Endothelial cell of umbilical vein (primary cell): ENCODE measurements around the gene TBL2. TPM values are rescaled to one million over a fixed set of nuclear protein-coding genes. Genes with fewer than 3 reads are reported as not detected.

ENCODE experiments used
- BruUV-seq: library from RNA; stranded (reverse); fragments of 400-500 nt; replicated peaks from 2 replicates; lab custom pipeline; 2021; lab: Mats Ljungman, UMichigan
- CTCF ChIA-PET: fragments of 300-600, 350-600 bp; sonication (Branson Sonifier 250); formaldehyde crosslinking; loops from one replicate; lab custom pipeline; 2021; ENCODE audit warnings: antibody characterized with exemption, inconsistent platforms; lab: Charles Lee
- POLR2A ChIA-PET: fragments of 300-600, 350-600 bp; sonication (Branson Sonifier 250); formaldehyde crosslinking; loops from one replicate; lab custom pipeline; 2021; ENCODE audit warnings: antibody characterized with exemption, inconsistent platforms; lab: Charles Lee
- DNase-seq: peaks from one replicate; pipeline ENCODE4 v3.0.0-alpha.2; 2011; ENCODE audit warnings: low read depth, low spot score
- FAIRE-seq: peaks from 2 replicates; lab custom pipeline; 2011; peaks lifted over from hg19 to GRCh38; lab: Jason Lieb, UNC
- H2AFZ ChIP-seq: 2 replicates; pipeline ENCODE4 v1.6.0; 2012; ENCODE audit warnings: low read depth, low read length, control low read depth, inconsistent platforms
- H3K27ac ChIP-seq: 2 replicates; pipeline ENCODE4 v1.5.1; 2011; ENCODE audit warnings: low read depth, mild to moderate bottlenecking, control low read depth, low read length, moderate library complexity; ENCODE audit not compliant: insufficient read depth
- H3K27me3 ChIP-seq, 2 experiments: 2 replicates each; pipeline versions ENCODE4 v1.6.0 to v1.6.1; 2011; ENCODE audit warnings: low read length in 2 of 2, mixed read lengths in 1 of 2; ENCODE audit not compliant: control insufficient read depth in 2 of 2, insufficient read depth in 2 of 2
- H3K36me3 ChIP-seq, 2 experiments: 2 replicates in 1 of 2; 3 replicates in 1 of 2; pipeline ENCODE4 v1.5.1; 2011; ENCODE audit warnings: low read length in 2 of 2, mild to moderate bottlenecking in 1 of 2, moderate library complexity in 1 of 2; ENCODE audit not compliant: control insufficient read depth in 2 of 2, insufficient read depth in 2 of 2; ENCODE audit errors: extremely low read depth in 1 of 2
- H3K4me1 ChIP-seq: 3 replicates; pipeline ENCODE4 v1.5.1; 2011; ENCODE audit warnings: mild to moderate bottlenecking, low read length; ENCODE audit not compliant: control insufficient read depth, insufficient read depth; ENCODE audit errors: extremely low read depth
- H3K4me2 ChIP-seq: 2 replicates; pipeline ENCODE4 v1.6.1; 2011; ENCODE audit warnings: low read length, control low read depth, mixed read lengths; ENCODE audit not compliant: insufficient read depth
- H3K4me3 ChIP-seq, 3 experiments: fragments of 200-600 bp in 1 of 3; sonication (generic), shearing (Covaris generic) in 1 of 3; replicated peaks in 1 of 3; 2 replicates each; pipeline ENCODE4 v1.5.1; 2011 to 2016; ENCODE audit warnings: control low read depth in 3 of 3, low read length in 3 of 3, mild to moderate bottlenecking in 2 of 3, inconsistent platforms in 1 of 3, low read depth in 1 of 3, moderate library complexity in 1 of 3; ENCODE audit not compliant: insufficient read depth in 1 of 3
- H3K79me2 ChIP-seq: 2 replicates; pipeline ENCODE4 v1.6.0; 2012; ENCODE audit warnings: low read length, inconsistent platforms; ENCODE audit not compliant: control insufficient read depth, insufficient read depth
- H3K9ac ChIP-seq: replicated peaks from 2 replicates; pipeline ENCODE3; 2011; ENCODE audit warnings: low read length, control low read depth; ENCODE audit not compliant: insufficient read depth; ENCODE audit errors: extremely low read depth
- H3K9me1 ChIP-seq: replicated peaks from 3 replicates; pipeline ENCODE4 v1.6.0; 2011; ENCODE audit warnings: mild to moderate bottlenecking, low read length; ENCODE audit not compliant: control insufficient read depth, insufficient read depth; ENCODE audit errors: extremely low read depth
- H3K9me3 ChIP-seq: replicated peaks from 2 replicates; pipeline ENCODE4 v1.5.1; 2012; ENCODE audit warnings: low read length, inconsistent platforms; ENCODE audit not compliant: control insufficient read depth, insufficient read depth
- H4K20me1 ChIP-seq: replicated peaks from 2 replicates; pipeline ENCODE3; 2011; ENCODE audit warnings: mild to moderate bottlenecking, low read length; ENCODE audit not compliant: control insufficient read depth, insufficient read depth; ENCODE audit errors: extremely low read depth
- EZH2 ChIP-seq: IDR thresholded peaks from 2 replicates; pipeline ENCODE4 v1.6.1; 2012; ENCODE audit warnings: borderline replicate concordance, low read depth, mild to moderate bottlenecking, moderate library complexity, low read length, inconsistent platforms; ENCODE audit not compliant: severe bottlenecking
- FOS ChIP-seq: IDR thresholded peaks from 2 replicates; pipeline ENCODE4 v1.6.1; 2011; ENCODE audit warnings: mild to moderate bottlenecking, low read length, moderate library complexity, borderline replicate concordance; ENCODE audit not compliant: insufficient read depth
- GATA2 ChIP-seq: IDR thresholded peaks from 2 replicates; pipeline ENCODE4 v1.7.0; 2011; ENCODE audit warnings: low read depth, mild to moderate bottlenecking, moderate library complexity, mixed read lengths, low read length; ENCODE audit not compliant: insufficient read length, insufficient read depth
- JUN ChIP-seq: IDR thresholded peaks from 2 replicates; pipeline ENCODE4 v1.6.1; 2011; ENCODE audit warnings: borderline replicate concordance, low read depth; ENCODE audit not compliant: insufficient read length, insufficient read depth
- MYC ChIP-seq: IDR thresholded peaks from one replicate; pipeline ENCODE4 v1.6.1; 2011; ENCODE audit warnings: mild to moderate bottlenecking, low read depth, low read length
- POLR2A ChIP-seq: IDR thresholded peaks from 2 replicates; pipeline ENCODE4 v1.6.1; 2012; ENCODE audit warnings: low read depth, mild to moderate bottlenecking, control low read depth, low read length
- POLR2AphosphoS5 ChIP-seq: IDR thresholded peaks from 2 replicates; pipeline ENCODE4 v1.6.1; 2012; ENCODE audit warnings: low read depth, mild to moderate bottlenecking, control low read depth, low read length, moderate library complexity; ENCODE audit not compliant: insufficient read depth
- dilution Hi-C: fragments of 300-500 bp; cut with MboI; formaldehyde crosslinking; loops from one replicate; pipeline ENCODE4 v1.15.0; 2019; ENCODE audit warnings: low sequenced_read_pairs; ENCODE audit not compliant: extremely low pct_ligation_motif_present
- intact Hi-C: fragments of 100-400 bp; cut with micrococcal nuclease; formaldehyde crosslinking; loops from one replicate; pipeline ENCODE4 v1.10.0; 2022
- polyA plus RNA-seq, 4 experiments: library from polyadenylated mRNA; depleted of rRNA in 3 of 4; stranded (reverse) in 3 of 4; unstranded in 1 of 4; fragments of >200 nt; gene quantifications; 2 replicates each; pipeline versions ENCODE4 v1.2.1 to v1.2.3, GENCODE V29; 2011 to 2012; ENCODE audit warnings: missing spikeins in 1 of 4
- total RNA-seq: library from RNA; stranded (reverse); gene quantifications from 2 replicates; pipeline ENCODE4 v1.2.3, GENCODE V29; 2021
- TF ChIP-seq, protein P1 (sequence below): IDR thresholded peaks from 2 replicates; pipeline ENCODE4 v1.6.1; 2011; ENCODE audit not compliant: insufficient read depth, insufficient read length
- TF ChIP-seq, protein P2 (sequence below), 2 donors: IDR thresholded peaks; 1 replicate in 1 of 2; 2 replicates in 1 of 2; pipeline ENCODE4 v1.5.1; 2011; ENCODE audit warnings: low read length in 2 of 2, mild to moderate bottlenecking in 2 of 2, moderate library complexity in 2 of 2, control low read depth in 1 of 2, inconsistent platforms in 1 of 2, low read depth in 1 of 2; ENCODE audit not compliant: insufficient read depth in 1 of 2; ENCODE audit errors: extremely low read depth in 1 of 2

Gene TBL2
- total and polyA plus RNA-seq, 2 donors (not counting 3 experiments of a cell fraction or from before 2014, with no cell fraction given): 38.6 to 48.4 TPM

DNA sequence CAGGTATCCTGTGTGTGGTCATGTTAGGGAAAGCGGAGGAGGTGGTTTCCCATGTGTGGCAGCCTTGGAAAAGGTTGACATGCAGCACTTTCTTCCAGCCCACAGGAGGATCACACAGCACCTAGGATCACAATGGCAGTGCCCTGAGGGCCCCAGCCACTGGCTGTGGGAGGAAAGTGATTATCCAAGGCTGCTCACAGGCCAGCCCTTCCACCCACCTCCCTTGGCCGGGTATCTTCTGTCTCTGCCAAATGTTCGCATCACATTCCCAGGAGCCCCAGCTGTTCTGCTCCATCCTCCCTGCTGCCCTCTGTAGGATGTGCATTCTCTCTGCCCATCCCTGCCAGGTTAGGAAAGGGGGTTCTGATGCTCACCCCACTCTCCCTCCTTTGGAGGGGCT is 48.4 kb upstream of the TBL2 start:
- intact Hi-C loops: loop anchor here (5.0 kb wide), 1 partner anchor 40 kb away; the partner anchor contains the start of gene VPS37D
- Histone ChIP-seq H3K9me1 (no peaks in the 10 kb centered on the region), H3K9ac (no peak overlapping the region), H3K27me3 (peaks cover 25 to 39% of the 10 kb centered on the region in 2 experiments), H3K79me2 (no peaks in the 10 kb centered on the region), H3K4me1 (peaks cover 3% of the 10 kb centered on the region), H2AFZ (no peak overlapping the region), H3K36me3 (no peaks in the 10 kb centered on the region), H3K27ac (no peak overlapping the region), H4K20me1 (no peaks in the 10 kb centered on the region), H3K4me3 (no peak overlapping the region), H3K4me2 (no peak overlapping the region), H3K9me3 (no peaks in the 10 kb centered on the region)
- DNase-seq: no peak
- dilution Hi-C loops: no loop called here
- TF ChIP-seq JUN (no peak), POLR2A (no peak), MYC (no peak), GATA2 (no peak), POLR2AphosphoS5 (no peak), EZH2 (no peak), FOS (no peak)
- TF ChIP-seq, protein P1, sequence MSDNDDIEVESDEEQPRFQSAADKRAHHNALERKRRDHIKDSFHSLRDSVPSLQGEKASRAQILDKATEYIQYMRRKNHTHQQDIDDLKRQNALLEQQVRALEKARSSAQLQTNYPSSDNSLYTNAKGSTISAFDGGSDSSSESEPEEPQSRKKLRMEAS: no peak
- TF ChIP-seq, protein P2, sequence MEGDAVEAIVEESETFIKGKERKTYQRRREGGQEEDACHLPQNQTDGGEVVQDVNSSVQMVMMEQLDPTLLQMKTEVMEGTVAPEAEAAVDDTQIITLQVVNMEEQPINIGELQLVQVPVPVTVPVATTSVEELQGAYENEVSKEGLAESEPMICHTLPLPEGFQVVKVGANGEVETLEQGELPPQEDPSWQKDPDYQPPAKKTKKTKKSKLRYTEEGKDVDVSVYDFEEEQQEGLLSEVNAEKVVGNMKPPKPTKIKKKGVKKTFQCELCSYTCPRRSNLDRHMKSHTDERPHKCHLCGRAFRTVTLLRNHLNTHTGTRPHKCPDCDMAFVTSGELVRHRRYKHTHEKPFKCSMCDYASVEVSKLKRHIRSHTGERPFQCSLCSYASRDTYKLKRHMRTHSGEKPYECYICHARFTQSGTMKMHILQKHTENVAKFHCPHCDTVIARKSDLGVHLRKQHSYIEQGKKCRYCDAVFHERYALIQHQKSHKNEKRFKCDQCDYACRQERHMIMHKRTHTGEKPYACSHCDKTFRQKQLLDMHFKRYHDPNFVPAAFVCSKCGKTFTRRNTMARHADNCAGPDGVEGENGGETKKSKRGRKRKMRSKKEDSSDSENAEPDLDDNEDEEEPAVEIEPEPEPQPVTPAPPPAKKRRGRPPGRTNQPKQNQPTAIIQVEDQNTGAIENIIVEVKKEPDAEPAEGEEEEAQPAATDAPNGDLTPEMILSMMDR (IDR thresholded peaks at IDR 0.05; ENCODE audit: extremely low read depth in 1 of 2, insufficient read depth in 1 of 2, low read depth in 1 of 2, low read length in 2 of 2): no peak
- POLR2A ChIA-PET: no interaction called here
- no peak for FAIRE-seq
- no TSS peak for BruUV-seq
- CTCF ChIA-PET: interaction anchor here (0.8 to 1.4 kb wide), 3 partner anchors 20 to 99 kb away, joined by 3 to 6 read pairs (median 5); no protein-coding TSS in a partner anchor
